Activated naive CD8-positive, alpha-beta T cell treated with anti-CD3 and anti-CD28 coated beads, Interleukin-2, amount 10 ng/mL, durations not matched to agents 7 days and 5 days (primary cell): ENCODE data around the gene KLKB1. TPM values are rescaled to one million over a fixed set of nuclear protein-coding genes. Genes with fewer than 3 reads are reported as not detected.
A peak's percentile ranks its signal among the peaks of the same experiment; 100 is the strongest.

Source experiments
- ATAC-seq: fragments of 150-1000 bp; cut with Tn5 transposase; one replicate; pipeline ENCODE4 v1.10.0; 2021; ENCODE audit warnings: low read depth, moderate library complexity
- POLR2A ChIA-PET: fragments of 350-600 bp; sonication (Branson Sonifier 250); formaldehyde crosslinking; loops from one replicate; lab custom pipeline; 2021; ENCODE audit warnings: antibody characterized with exemption; lab: Charles Lee
- DNase-seq: peaks from one replicate; pipeline ENCODE4 v3.0.0; 2021
- H3K27ac Mint-ChIP-seq: one replicate; pipeline ENCODE4 v1.8.0; 2022; ENCODE audit warnings: mild to moderate bottlenecking, mixed read lengths
- H3K27me3 Mint-ChIP-seq: one replicate; pipeline ENCODE4 v1.8.0; 2022; ENCODE audit warnings: mild to moderate bottlenecking, moderate library complexity, mixed read lengths
- H3K36me3 Mint-ChIP-seq: one replicate; pipeline ENCODE4 v1.8.0; 2021; ENCODE audit warnings: mild to moderate bottlenecking, mixed read lengths
- H3K4me1 Mint-ChIP-seq: one replicate; pipeline ENCODE4 v1.8.0; 2021; ENCODE audit warnings: mixed read lengths
- H3K4me3 Mint-ChIP-seq: one replicate; pipeline ENCODE4 v1.8.0; 2022; ENCODE audit warnings: mild to moderate bottlenecking, moderate library complexity, mixed read lengths
- H3K9me3 Mint-ChIP-seq: one replicate; pipeline ENCODE4 v1.8.0; 2021; ENCODE audit warnings: mixed read lengths
- total RNA-seq, 2 experiments: library from RNA; stranded (reverse); gene quantifications; one replicate each; pipeline ENCODE4 v1.2.3, GENCODE V29; 2021

KLKB1 gene
- total RNA-seq, 2 experiments from 2014 or later, result 0.48 to 0.67 TPM

GRCh38 chr4:186203406-186203805 is 23.9 kb upstream of the KLKB1 start:
- POLR2A ChIA-PET, result no interaction called here
- Mint-ChIP-seq H3K4me1 (peaks cover 5% of the 10 kb centered on the region), H3K9me3 (peaks cover 3% of the 10 kb centered on the region), H3K27me3 (no peaks in the 10 kb centered on the region), H3K27ac (no peak overlapping the region), H3K36me3 (peaks cover 9% of the 10 kb centered on the region), H3K4me3 (no peak overlapping the region)
- no peak for DNase-seq
- no peak for ATAC-seq

- no peak for DNase-seq
These were observed 23.2 kb upstream of the KLKB1 start for GRCh38 chr4:186204103-186204559.

GRCh38 chr4:186204686-186205085 is 22.6 kb upstream of the KLKB1 start:
- Mint-ChIP-seq H3K9me3 (peaks cover 7% of the 10 kb centered on the region), H3K4me3 (peak overlapping the region; percentile 31), H3K4me1 (peaks cover 5% of the 10 kb centered on the region), H3K36me3 (peaks cover 20% of the 10 kb centered on the region), H3K27ac (peak overlapping the region; percentile 57), H3K27me3 (no peaks in the 10 kb centered on the region)
- ATAC-seq, result no peak
- POLR2A ChIA-PET, result no interaction called here
- no peak for DNase-seq

More at GRCh38 chr4:186204103-186204559, 23.2 kb upstream of the KLKB1 start:
- Mint-ChIP-seq H3K9me3 (peaks cover 7% of the 10 kb centered on the region), H3K4me3 (peak overlapping the region; percentile 31), H3K36me3 (peaks cover 15% of the 10 kb centered on the region), H3K27ac (peak overlapping the region; percentile 57), H3K4me1 (peaks cover 5% of the 10 kb centered on the region), H3K27me3 (no peaks in the 10 kb centered on the region)
- POLR2A ChIA-PET, result no interaction called here
- ATAC-seq, result peak; percentile 51

GRCh38 chr4:186205156-186205555 is 22.2 kb upstream of the KLKB1 start:
- H3K4me1 Mint-ChIP-seq, result peaks cover 5% of the 10 kb centered on the region
- no peak overlapping the region for H3K4me3 Mint-ChIP-seq
- ATAC-seq (no peak), DNase-seq (no peak)
- POLR2A ChIA-PET, result no interaction called here
- peaks cover 20% of the 10 kb centered on the region for H3K36me3 Mint-ChIP-seq
- H3K27ac Mint-ChIP-seq, result no peak overlapping the region
- peaks cover 7% of the 10 kb centered on the region for H3K9me3 Mint-ChIP-seq
- H3K27me3 Mint-ChIP-seq, result no peaks in the 10 kb centered on the region

- no peaks in the 10 kb centered on the region for H3K4me1 Mint-ChIP-seq
- no peak overlapping the region for H3K27ac Mint-ChIP-seq
- no peaks in the 10 kb centered on the region for H3K27me3 Mint-ChIP-seq
- DNase-seq, result no peak
- POLR2A ChIA-PET, result no interaction called here
- H3K36me3 Mint-ChIP-seq, result peaks cover 2% of the 10 kb centered on the region
- ATAC-seq, result no peak
- H3K9me3 Mint-ChIP-seq, result peaks cover 2% of the 10 kb centered on the region
- H3K4me3 Mint-ChIP-seq, result no peak overlapping the region
These were observed 10.8 kb upstream of the KLKB1 start for GRCh38 chr4:186216465-186217024.

GRCh38 chr4:186217733-186218293 is 9.5 kb upstream of the KLKB1 start:
- Mint-ChIP-seq H3K27me3 (peaks cover 4% of the 10 kb centered on the region), H3K4me1 (no peaks in the 10 kb centered on the region), H3K36me3 (no peaks in the 10 kb centered on the region), H3K27ac (no peak overlapping the region), H3K4me3 (no peak overlapping the region), H3K9me3 (peaks cover 2% of the 10 kb centered on the region)
- POLR2A ChIA-PET, result no interaction called here
- no peak for DNase-seq
- no peak for ATAC-seq

- H3K36me3 Mint-ChIP-seq, result no peaks in the 10 kb centered on the region
- peaks cover 4% of the 10 kb centered on the region for H3K27me3 Mint-ChIP-seq
- ATAC-seq (no peak), DNase-seq (no peak)
- no peak overlapping the region for H3K4me3 Mint-ChIP-seq
- no peak overlapping the region for H3K27ac Mint-ChIP-seq
- no peaks in the 10 kb centered on the region for H3K4me1 Mint-ChIP-seq
- POLR2A ChIA-PET, result no interaction called here
- peaks cover 11% of the 10 kb centered on the region for H3K9me3 Mint-ChIP-seq
These were observed 5.7 kb upstream of the KLKB1 start for GRCh38 chr4:186221624-186222023.

GRCh38 chr4:186225848-186226247 is 1.5 kb upstream of the KLKB1 start:
- DNase-seq (no peak), ATAC-seq (no peak)
- Mint-ChIP-seq H3K27me3 (peaks cover 4% of the 10 kb centered on the region), H3K4me3 (no peak overlapping the region), H3K9me3 (peaks cover 9% of the 10 kb centered on the region), H3K36me3 (no peaks in the 10 kb centered on the region), H3K4me1 (no peaks in the 10 kb centered on the region), H3K27ac (no peak overlapping the region)
- POLR2A ChIA-PET, result no interaction called here

- ATAC-seq, result no peak
- POLR2A ChIA-PET, result no interaction called here
These were observed 652 bp upstream of the KLKB1 start for GRCh38 chr4:186226521-186227189.

GRCh38 chr4:186227744-186228513 is 622 bp downstream of the KLKB1 start:
- H3K4me3 Mint-ChIP-seq, result no peak overlapping the region

More at GRCh38 chr4:186226521-186227189, 652 bp upstream of the KLKB1 start:
- Mint-ChIP-seq H3K4me3 (no peak overlapping the region), H3K9me3 (peaks cover 9% of the 10 kb centered on the region), H3K36me3 (no peaks in the 10 kb centered on the region), H3K27ac (no peak overlapping the region), H3K4me1 (no peaks in the 10 kb centered on the region), H3K27me3 (peaks cover 4% of the 10 kb centered on the region)
- DNase-seq, result no peak

GRCh38 chr4:186228514-186228894 is 1.2 kb downstream of the KLKB1 start:
- Mint-ChIP-seq H3K4me3 (no peak overlapping the region), H3K27me3 (no peaks in the 10 kb centered on the region), H3K27ac (no peak overlapping the region), H3K4me1 (no peaks in the 10 kb centered on the region), H3K36me3 (no peaks in the 10 kb centered on the region), H3K9me3 (peaks cover 5% of the 10 kb centered on the region)
- DNase-seq, result no peak
- POLR2A ChIA-PET, result no interaction called here
- no peak for ATAC-seq

More at GRCh38 chr4:186227744-186228513, 622 bp downstream of the KLKB1 start:
- H3K9me3 Mint-ChIP-seq, result peaks cover 9% of the 10 kb centered on the region
- no peak overlapping the region for H3K27ac Mint-ChIP-seq
- H3K36me3 Mint-ChIP-seq, result no peaks in the 10 kb centered on the region
- no peak for DNase-seq
- H3K27me3 Mint-ChIP-seq, result no peaks in the 10 kb centered on the region
- no peak for ATAC-seq
- H3K4me1 Mint-ChIP-seq, result no peaks in the 10 kb centered on the region
- POLR2A ChIA-PET, result no interaction called here

GRCh38 chr4:186234367-186234766 is 7.1 kb downstream of the KLKB1 start:
- ATAC-seq (no peak), DNase-seq (no peak)
- POLR2A ChIA-PET, result no interaction called here
- no peaks in the 10 kb centered on the region for H3K9me3 Mint-ChIP-seq
- H3K27me3 Mint-ChIP-seq, result no peaks in the 10 kb centered on the region
- H3K36me3 Mint-ChIP-seq, result no peaks in the 10 kb centered on the region
- no peak overlapping the region for H3K4me3 Mint-ChIP-seq
- no peak overlapping the region for H3K27ac Mint-ChIP-seq
- H3K4me1 Mint-ChIP-seq, result no peaks in the 10 kb centered on the region

GRCh38 chr4:186236126-186236525 is 8.8 kb downstream of the KLKB1 start:
- Mint-ChIP-seq H3K27me3 (no peaks in the 10 kb centered on the region), H3K4me3 (no peak overlapping the region), H3K36me3 (no peaks in the 10 kb centered on the region), H3K4me1 (no peaks in the 10 kb centered on the region), H3K27ac (no peak overlapping the region), H3K9me3 (no peaks in the 10 kb centered on the region)
- DNase-seq (no peak), ATAC-seq (no peak)
- POLR2A ChIA-PET, result no interaction called here
